T-helper 2 cell treated with Interferon-gamma antibody and Interleukin-4, amounts not matched to agents 5 μg/mL and 100 μg/mL, for 36 hours (primary cell): ENCODE results near the gene KRT1.

Experiments
- DNase-seq: peaks from one replicate; pipeline ENCODE4 v3.0.0; 2021; ENCODE audit warnings: low spot score
- H3K27ac Mint-ChIP-seq: one replicate; pipeline ENCODE4 v1.8.0; 2021; ENCODE audit warnings: mild to moderate bottlenecking, mixed read lengths
- H3K27me3 Mint-ChIP-seq: one replicate; pipeline ENCODE4 v1.8.0; 2021; ENCODE audit warnings: low read depth, mixed read lengths
- H3K36me3 Mint-ChIP-seq: one replicate; pipeline ENCODE4 v1.8.0; 2021; ENCODE audit warnings: low read depth, mixed read lengths
- H3K4me1 Mint-ChIP-seq: one replicate; pipeline ENCODE4 v1.8.0; 2021; ENCODE audit warnings: low read depth, mixed read lengths
- H3K4me3 Mint-ChIP-seq: one replicate; pipeline ENCODE4 v1.8.0; 2022; ENCODE audit warnings: mild to moderate bottlenecking, moderate library complexity, mixed read lengths
- H3K9me3 Mint-ChIP-seq: one replicate; pipeline ENCODE4 v1.8.0; 2021; ENCODE audit warnings: mixed read lengths

KRT1 gene

DNA sequence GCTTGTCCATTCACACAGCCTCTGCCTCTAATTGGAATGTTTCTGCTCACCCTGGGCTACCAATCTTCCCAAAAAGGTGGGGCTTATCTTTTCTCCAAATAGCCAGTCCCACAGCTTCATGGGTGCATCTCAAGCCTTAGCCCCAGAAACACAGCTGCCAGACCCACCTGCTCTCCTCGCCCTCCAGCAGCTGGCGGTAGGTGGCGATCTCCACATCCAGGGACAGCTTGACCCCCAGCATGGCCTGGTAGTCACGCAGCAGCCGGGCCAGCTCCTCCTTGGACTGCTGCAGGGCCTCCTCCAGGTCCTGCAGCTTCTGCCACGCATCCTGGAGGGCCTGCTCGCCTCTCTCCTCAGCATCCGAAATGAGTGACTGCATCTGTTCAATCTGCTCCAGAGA lies 12.0 kb upstream of the KRT1 start:
- Mint-ChIP-seq H3K4me1 (peaks cover 13% of the 10 kb centered on the region), H3K27ac (no peak overlapping the region), H3K4me3 (no peak overlapping the region), H3K27me3 (peaks cover 51% of the 10 kb centered on the region), H3K36me3 (no peaks in the 10 kb centered on the region), H3K9me3 (no peaks in the 10 kb centered on the region)
- DNase-seq: no peak

DNA sequence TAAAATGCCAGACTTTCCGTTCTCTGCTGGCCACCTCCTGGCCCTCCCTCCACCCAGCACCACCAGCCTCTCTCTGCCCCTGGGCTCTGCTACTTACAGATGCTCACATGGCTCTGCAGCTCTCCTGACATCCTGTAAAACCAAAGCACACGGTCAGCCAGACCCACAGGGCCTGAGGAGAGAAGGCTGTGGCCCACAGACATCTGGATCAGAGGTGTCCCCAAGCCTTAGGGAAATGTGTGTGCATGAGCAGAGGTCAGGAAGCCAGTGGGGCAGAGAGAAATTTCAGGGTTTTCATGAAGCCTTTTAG lies 11.6 kb upstream of the KRT1 start:
- Mint-ChIP-seq H3K4me1 (peaks cover 14% of the 10 kb centered on the region), H3K27ac (no peak overlapping the region), H3K4me3 (peak overlapping the region; percentile 81), H3K36me3 (no peaks in the 10 kb centered on the region), H3K27me3 (peaks cover 53% of the 10 kb centered on the region), H3K9me3 (no peaks in the 10 kb centered on the region)
- no peak for DNase-seq

DNA sequence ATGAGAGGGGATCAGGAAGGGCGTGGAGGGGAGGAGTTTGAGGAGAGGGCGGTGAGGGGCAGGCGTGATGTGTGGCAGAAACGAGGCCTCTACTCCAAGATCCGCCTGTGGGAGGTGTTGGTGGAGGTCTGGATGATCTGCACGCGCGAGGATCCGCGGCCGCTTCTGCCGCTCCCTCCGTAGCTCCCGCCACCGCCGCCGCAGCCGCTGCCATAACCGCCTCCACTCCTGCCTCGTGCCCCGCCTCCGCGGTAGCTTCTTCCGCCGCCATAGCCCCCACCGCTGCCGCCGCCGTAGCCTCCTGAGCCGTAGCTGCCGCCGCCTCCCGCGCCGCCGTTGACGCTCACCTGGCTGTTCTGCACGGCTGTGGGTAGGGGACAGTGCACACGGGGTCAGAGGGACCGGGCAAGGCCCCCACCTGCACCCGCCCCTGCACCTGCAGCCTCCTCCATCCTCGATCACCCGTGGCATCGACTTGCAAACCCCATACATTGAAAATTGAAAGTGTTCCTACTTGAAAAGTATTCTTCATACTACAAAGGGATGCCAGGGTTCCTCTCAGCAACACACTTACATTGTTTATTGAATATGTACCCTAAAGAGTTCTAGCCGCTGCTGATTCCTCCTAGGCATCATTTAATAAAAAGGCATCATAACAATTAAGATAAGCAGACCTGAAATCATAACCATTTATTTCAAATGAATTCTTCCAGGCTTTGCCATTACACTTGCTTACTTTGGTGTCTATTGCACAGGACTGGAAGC lies 11.1 kb upstream of the KRT1 start:
- peak; percentile 8 for DNase-seq
- H3K4me1 Mint-ChIP-seq: peaks cover 14% of the 10 kb centered on the region
- H3K27ac Mint-ChIP-seq: no peak overlapping the region
- peaks cover 58% of the 10 kb centered on the region for H3K27me3 Mint-ChIP-seq
- no peaks in the 10 kb centered on the region for H3K9me3 Mint-ChIP-seq
- no peaks in the 10 kb centered on the region for H3K36me3 Mint-ChIP-seq
- H3K4me3 Mint-ChIP-seq: peak overlapping the region; percentile 81

DNA sequence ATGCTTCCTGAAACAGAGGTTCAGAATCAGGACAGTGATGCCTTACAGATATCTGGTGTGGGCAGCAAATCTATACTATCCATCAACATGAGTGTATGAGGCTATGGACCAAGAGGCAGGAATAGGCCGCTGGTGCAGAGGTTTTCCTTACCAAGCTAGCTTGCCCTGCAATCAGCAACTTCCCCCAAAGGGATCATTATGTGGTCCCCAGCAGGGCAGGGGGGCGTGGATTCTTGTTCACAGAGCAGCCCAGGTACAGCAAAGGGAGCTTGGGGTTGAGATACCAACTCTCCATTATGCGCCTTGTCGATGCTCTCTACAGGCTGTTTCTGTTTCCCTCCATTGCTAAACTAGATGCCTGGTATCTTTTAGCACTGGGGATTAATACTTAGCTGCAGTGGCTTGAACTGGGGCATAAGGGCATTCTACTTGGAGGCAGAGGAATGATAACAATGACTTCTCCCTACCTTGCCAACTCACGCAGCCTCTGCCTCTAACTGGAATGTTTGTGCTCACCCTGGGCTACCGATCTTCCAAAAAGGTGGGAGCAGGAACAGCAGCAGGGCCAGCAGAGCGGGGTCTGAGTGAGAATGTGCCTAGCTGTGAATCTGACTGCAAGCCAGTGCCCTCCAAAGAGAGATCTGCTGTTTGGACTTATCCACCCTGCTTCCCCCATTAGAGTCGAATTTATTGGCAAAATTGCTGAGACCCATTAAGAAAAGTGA lies 10.3 kb upstream of the KRT1 start:
- Mint-ChIP-seq H3K9me3 (no peaks in the 10 kb centered on the region), H3K4me3 (peak overlapping the region; percentile 81), H3K27me3 (peaks cover 58% of the 10 kb centered on the region), H3K4me1 (peaks cover 14% of the 10 kb centered on the region), H3K36me3 (no peaks in the 10 kb centered on the region), H3K27ac (no peak overlapping the region)
- no peak for DNase-seq

DNA sequence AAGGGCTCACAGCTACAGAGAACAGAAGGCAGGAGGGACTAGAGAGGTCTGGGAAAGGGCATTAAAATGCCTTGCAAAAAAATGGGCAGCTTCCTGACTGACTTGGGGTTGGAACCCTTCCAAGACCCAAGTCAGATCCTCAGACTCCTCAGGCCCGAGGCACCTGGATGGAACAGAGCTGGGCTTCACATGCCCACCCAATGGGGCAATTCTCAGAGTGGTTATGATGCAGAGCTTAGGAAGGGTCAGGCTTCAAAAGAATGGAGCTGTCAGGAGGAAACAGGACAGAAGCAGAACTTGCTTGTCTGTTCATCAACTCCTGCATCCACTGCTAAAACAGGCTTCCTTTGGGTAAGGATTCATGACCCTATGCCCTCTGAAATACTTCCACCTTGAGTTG lies 9.7 kb upstream of the KRT1 start:
- Mint-ChIP-seq H3K4me1 (peaks cover 14% of the 10 kb centered on the region), H3K36me3 (no peaks in the 10 kb centered on the region), H3K27ac (no peak overlapping the region), H3K27me3 (peaks cover 58% of the 10 kb centered on the region), H3K4me3 (no peak overlapping the region), H3K9me3 (no peaks in the 10 kb centered on the region)
- no peak for DNase-seq

DNA sequence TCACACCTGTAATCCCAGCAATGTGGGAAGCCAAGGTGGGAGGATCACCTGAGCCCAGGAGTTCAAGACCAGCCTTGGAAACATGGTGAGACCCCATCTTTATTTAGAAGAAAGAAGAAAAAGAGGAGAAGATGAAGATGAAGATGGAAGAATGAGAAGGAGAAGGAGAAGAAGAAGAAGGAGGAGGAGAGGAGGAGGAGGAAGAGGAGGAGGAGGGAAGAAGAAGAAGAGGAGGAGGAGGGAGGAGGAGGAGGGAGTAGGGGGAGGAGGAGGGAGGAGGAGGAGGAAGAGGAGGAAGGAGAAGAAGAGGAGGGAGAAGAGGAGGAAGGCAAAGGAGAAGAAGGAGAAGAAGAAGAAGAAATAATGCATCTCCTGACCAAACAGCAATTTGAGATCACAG lies 9.0 kb upstream of the KRT1 start:
- Mint-ChIP-seq H3K4me1 (peaks cover 14% of the 10 kb centered on the region), H3K27me3 (peaks cover 62% of the 10 kb centered on the region), H3K4me3 (no peak overlapping the region), H3K9me3 (no peaks in the 10 kb centered on the region), H3K36me3 (no peaks in the 10 kb centered on the region), H3K27ac (no peak overlapping the region)
- no peak for DNase-seq

DNA sequence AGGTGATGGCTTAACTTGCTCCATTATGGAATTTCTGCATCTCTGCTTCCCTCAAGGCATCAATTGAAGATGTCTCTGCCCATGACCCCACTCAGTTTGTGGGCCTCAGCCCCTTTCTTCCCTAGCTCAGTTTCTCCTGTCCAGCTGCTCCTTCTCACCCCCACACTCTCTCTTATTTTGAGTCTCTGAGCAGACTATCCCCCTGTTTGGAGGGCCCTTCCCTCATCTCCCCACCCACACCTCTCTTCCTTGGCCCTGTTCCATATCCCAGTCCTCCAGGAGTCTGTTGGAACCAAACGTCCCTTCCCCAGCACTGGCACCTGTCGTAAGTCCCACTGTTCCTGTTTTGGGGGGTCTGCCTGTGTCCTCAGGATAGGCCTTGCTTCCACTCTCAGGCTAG lies 8.3 kb upstream of the KRT1 start:
- DNase-seq: no peak
- Mint-ChIP-seq H3K4me3 (no peak overlapping the region), H3K9me3 (no peaks in the 10 kb centered on the region), H3K27ac (no peak overlapping the region), H3K4me1 (peaks cover 14% of the 10 kb centered on the region), H3K36me3 (no peaks in the 10 kb centered on the region), H3K27me3 (peaks cover 67% of the 10 kb centered on the region)

DNA sequence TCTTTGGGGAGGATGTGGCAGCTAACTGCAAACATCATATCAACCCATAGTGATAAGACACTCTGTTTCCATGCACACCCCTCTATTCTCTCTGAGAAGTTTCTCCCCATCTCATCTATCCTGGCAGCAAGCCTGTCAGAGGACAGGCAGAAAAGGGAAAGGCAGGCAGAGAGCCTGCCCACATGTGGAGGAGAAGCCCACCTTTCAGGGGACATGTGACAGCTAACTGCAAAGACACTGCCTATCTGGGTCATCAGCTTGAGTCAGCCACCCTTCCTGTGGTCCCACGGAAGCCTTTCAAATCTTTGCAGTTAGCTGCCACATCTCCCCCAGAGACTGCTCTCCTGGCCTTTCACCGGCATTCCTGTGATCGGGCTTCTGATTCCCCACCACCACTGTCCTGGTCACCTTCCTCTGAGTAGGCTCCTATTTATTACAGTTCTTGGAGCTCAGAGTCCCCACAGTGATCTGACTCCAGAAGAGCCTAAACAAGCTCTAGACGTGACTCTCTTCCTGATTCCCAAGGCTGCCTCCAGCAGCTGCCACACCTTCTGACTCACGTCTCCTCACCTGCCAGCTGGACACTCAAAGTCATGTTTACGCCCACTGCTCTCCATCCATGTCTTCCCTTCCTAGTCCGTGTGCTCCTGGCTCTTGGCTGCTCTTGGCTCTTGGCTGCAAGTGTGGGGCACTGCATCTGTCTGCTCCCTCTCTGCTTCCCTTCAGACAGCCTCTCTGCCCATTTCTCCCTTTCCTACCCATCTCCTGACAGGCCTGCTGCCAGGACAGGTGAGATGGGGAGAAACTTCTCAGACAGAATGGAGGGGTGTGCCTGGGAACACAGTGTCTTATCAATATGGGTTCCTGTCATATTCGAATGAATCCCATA lies 7.5 kb upstream of the KRT1 start:
- DNase-seq: no peak
- H3K9me3 Mint-ChIP-seq: no peaks in the 10 kb centered on the region
- no peak overlapping the region for H3K27ac Mint-ChIP-seq
- H3K27me3 Mint-ChIP-seq: peaks cover 60% of the 10 kb centered on the region
- no peak overlapping the region for H3K4me3 Mint-ChIP-seq
- H3K36me3 Mint-ChIP-seq: no peaks in the 10 kb centered on the region
- peaks cover 14% of the 10 kb centered on the region for H3K4me1 Mint-ChIP-seq

DNA sequence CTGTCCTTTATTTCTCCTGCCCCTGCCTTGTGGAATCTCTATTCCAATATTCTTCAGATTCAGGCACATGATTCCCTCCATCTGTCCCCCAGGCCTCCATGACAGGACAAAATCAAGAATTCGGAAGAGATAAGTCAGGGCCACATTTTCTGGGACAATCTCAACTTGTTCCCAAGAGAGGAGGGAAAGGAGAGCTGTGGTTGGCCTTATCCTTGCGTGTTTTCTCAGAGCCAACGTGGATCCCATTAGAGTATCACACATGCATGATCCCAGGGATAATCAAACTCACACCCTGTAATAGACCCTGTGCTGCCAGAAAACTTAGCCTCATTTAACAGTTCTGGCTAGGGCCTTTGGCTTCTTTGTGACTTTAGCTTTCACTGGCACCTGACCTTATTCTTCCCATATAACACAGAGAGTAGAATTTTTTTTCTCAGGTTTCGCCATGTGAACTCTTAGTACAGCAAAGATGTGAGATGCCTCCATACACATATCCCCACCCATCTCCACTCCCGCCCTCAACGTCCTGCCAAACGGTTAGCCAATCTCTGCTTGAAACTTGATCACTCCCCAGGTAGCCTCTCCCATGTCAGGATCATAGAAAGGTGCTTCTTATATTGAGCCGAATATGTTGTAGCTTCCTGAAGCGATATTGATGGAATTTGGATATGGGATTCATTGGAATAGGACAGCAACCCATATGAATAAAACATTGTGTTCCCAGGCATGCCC lies 6.7 kb upstream of the KRT1 start:
- no peaks in the 10 kb centered on the region for H3K36me3 Mint-ChIP-seq
- peaks cover 52% of the 10 kb centered on the region for H3K27me3 Mint-ChIP-seq
- no peak for DNase-seq
- no peak overlapping the region for H3K4me3 Mint-ChIP-seq
- peaks cover 19% of the 10 kb centered on the region for H3K4me1 Mint-ChIP-seq
- H3K9me3 Mint-ChIP-seq: no peaks in the 10 kb centered on the region
- no peak overlapping the region for H3K27ac Mint-ChIP-seq

DNA sequence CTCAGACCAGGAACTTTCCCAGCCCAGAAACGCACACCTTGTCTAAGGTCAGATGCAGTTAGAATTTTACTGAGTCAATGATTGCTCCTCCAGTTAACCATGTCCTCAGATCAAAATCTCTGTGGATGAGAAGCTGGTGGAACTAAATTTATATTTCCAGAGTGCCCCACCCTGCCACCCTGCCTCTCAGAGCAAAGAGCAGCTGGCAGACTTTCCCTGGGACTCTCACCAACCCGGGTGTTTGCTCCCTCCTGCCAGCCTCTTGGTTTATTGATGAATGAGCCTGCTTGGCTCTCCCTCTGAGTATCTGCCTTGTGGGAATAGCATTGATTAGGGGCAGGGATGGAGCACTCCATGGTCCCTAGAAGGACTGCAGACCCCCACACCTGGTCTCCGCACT lies 5.9 kb upstream of the KRT1 start:
- Mint-ChIP-seq H3K4me1 (peaks cover 24% of the 10 kb centered on the region), H3K9me3 (no peaks in the 10 kb centered on the region), H3K4me3 (no peak overlapping the region), H3K27me3 (peaks cover 45% of the 10 kb centered on the region), H3K27ac (no peak overlapping the region), H3K36me3 (no peaks in the 10 kb centered on the region)
- DNase-seq: no peak

DNA sequence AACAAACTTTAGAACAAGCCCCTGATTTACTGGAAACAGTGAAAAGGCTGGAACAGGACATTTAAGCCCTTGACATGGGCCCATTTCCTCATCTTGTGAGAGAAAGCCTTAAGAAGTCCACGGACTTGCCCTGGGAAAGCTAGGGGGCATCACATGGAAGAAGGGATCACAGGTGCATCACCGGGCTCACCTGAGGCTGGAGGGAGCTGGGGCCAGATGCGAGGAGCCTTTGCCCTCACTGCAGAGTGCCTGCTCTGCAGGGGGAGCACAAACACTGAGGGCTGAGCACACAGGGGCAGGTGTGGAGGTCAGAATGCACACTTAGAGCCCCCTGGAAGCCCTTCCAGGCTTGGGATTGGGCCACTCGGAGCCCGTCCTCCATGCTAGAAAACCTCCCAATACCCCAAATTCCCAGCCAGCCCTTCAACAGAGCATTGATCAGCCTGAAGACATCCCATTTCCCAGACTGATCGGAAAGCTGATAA lies 5.2 kb upstream of the KRT1 start:
- no peaks in the 10 kb centered on the region for H3K36me3 Mint-ChIP-seq
- peaks cover 25% of the 10 kb centered on the region for H3K4me1 Mint-ChIP-seq
- H3K9me3 Mint-ChIP-seq: no peaks in the 10 kb centered on the region
- H3K4me3 Mint-ChIP-seq: no peak overlapping the region
- H3K27ac Mint-ChIP-seq: no peak overlapping the region
- H3K27me3 Mint-ChIP-seq: peaks cover 44% of the 10 kb centered on the region
- no peak for DNase-seq

DNA sequence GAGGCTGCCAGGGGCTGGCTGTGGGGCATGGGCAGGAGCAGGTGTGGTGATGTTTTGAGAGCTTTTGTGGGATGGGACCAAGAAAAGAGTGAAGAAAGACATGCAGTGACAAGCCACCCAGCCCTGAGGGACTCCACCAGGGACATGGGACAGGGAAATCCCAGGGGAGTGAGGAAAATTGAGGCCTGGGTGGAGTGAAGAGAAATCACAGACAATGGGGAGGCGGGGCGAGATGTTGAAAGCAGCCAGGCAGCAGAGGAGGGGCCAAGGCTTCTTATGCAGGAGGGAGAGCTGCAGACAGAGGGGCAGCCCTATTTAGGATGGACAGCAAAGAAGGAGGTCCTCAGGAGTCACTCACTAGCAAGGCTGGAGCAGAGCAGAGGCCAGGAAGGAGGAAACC lies 4.2 kb upstream of the KRT1 start:
- H3K27me3 Mint-ChIP-seq: peaks cover 42% of the 10 kb centered on the region
- no peak for DNase-seq
- no peaks in the 10 kb centered on the region for H3K36me3 Mint-ChIP-seq
- no peaks in the 10 kb centered on the region for H3K9me3 Mint-ChIP-seq
- no peak overlapping the region for H3K4me3 Mint-ChIP-seq
- peaks cover 31% of the 10 kb centered on the region for H3K4me1 Mint-ChIP-seq
- H3K27ac Mint-ChIP-seq: no peak overlapping the region

DNA sequence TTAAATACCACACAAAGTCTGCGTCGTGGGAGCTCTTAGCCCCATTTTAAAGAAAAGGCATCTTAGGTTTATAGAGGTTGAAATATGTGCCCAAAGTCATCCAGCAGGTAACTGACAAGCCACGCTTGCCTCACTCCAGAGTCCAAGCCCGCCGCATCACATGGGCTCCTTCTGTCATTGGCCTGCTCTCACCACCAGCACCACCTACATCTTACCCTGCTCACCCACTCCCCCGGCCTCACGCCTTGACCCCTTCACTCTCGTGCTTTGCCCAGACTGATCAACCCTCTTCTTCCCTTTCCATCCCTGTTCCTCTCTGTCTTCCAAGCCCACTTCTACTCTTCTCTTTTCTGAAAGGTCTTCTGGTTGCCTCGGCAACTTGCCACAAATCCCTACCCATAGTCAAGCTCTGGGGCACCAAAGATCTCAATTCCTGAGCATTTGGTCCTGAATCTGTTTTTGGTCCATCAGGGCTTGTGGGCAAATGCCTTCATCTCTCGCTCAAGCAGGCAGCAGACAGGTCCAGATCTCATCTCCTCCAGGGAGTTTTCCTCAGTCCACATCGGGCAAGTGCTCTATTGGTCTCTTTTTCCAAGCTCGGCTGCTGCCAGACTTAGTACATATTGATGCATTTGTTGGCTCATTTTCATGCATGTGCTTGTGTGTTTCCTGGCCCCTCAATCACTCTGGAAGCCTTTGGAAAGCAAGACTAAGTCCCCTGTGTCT lies 3.5 kb upstream of the KRT1 start:
- DNase-seq: no peak
- no peaks in the 10 kb centered on the region for H3K9me3 Mint-ChIP-seq
- H3K4me1 Mint-ChIP-seq: peaks cover 31% of the 10 kb centered on the region
- H3K27ac Mint-ChIP-seq: no peak overlapping the region
- H3K36me3 Mint-ChIP-seq: no peaks in the 10 kb centered on the region
- no peak overlapping the region for H3K4me3 Mint-ChIP-seq
- peaks cover 35% of the 10 kb centered on the region for H3K27me3 Mint-ChIP-seq
